CD14-positive monocyte (primary cell): ENCODE measurements around the gene AJAP1. TPM values are rescaled to one million over a fixed set of nuclear protein-coding genes. Genes with fewer than 3 reads are reported as not detected.

Experiments used
- DNase-seq, 3 donors: peaks; one replicate each; pipeline ENCODE4 v3.0.0-alpha.2; 2011 to 2022
- H2AFZ ChIP-seq: 2 replicates; pipeline ENCODE4 v1.6.0; 2012; ENCODE audit warnings: mild to moderate bottlenecking, low read depth, low read length, inconsistent platforms; ENCODE audit not compliant: insufficient read depth, poor library complexity, severe bottlenecking
- H3K27ac ChIP-seq, 2 donors: 1 replicate in 1 of 2; 2 replicates in 1 of 2; pipeline ENCODE4 v1.5.1; 2012 to 2013; ENCODE audit warnings: low read length in 2 of 2, control low read depth in 1 of 2, inconsistent platforms in 1 of 2, low read depth in 1 of 2, mild to moderate bottlenecking in 1 of 2
- H3K27me3 ChIP-seq, 2 donors: one replicate each; pipeline versions ENCODE4 v1.6.0 to v1.6.1; 2011 to 2013; ENCODE audit warnings: low read length in 2 of 2; ENCODE audit not compliant: control insufficient read depth in 2 of 2, insufficient read depth in 2 of 2
- H3K36me3 ChIP-seq, 2 donors: replicated peaks in 1 of 2; 1 replicate in 1 of 2; 2 replicates in 1 of 2; pipeline versions ENCODE4 v1.5.1 to v1.6.1; 2012 to 2013; ENCODE audit warnings: low read length in 2 of 2, control low read depth in 1 of 2, inconsistent platforms in 1 of 2, mild to moderate bottlenecking in 1 of 2; ENCODE audit not compliant: insufficient read depth in 2 of 2, control insufficient read depth in 1 of 2
- H3K4me1 ChIP-seq, 2 donors: 1 replicate in 1 of 2; 2 replicates in 1 of 2; pipeline versions ENCODE4 v1.5.1 to v1.6.1; 2012 to 2013; ENCODE audit warnings: low read length in 2 of 2, control low read depth in 1 of 2, inconsistent platforms in 1 of 2, mild to moderate bottlenecking in 1 of 2, moderate library complexity in 1 of 2; ENCODE audit not compliant: insufficient read depth in 2 of 2, control insufficient read depth in 1 of 2
- H3K4me2 ChIP-seq: replicated peaks from 2 replicates; pipeline ENCODE3; 2012; ENCODE audit warnings: low read length, moderate library complexity, mild to moderate bottlenecking; ENCODE audit not compliant: poor library complexity, severe bottlenecking; ENCODE audit errors: extremely low read depth
- H3K4me3 ChIP-seq, 3 experiments: fragments of 200-600 bp in 1 of 3; sonication (generic) in 1 of 3; replicated peaks in 1 of 3; 1 replicate in 2 of 3; 2 replicates in 1 of 3; pipeline ENCODE4 v1.5.1; 2011 to 2013; ENCODE audit warnings: low read length in 3 of 3, mild to moderate bottlenecking in 3 of 3, control low read depth in 2 of 3, low read depth in 2 of 3, inconsistent platforms in 1 of 3, moderate library complexity in 1 of 3
- H3K79me2 ChIP-seq: 2 replicates; pipeline ENCODE4 v1.6.0; 2012; ENCODE audit warnings: mild to moderate bottlenecking, control low read depth, inconsistent platforms, low read length, moderate library complexity; ENCODE audit not compliant: insufficient read depth
- H3K9ac ChIP-seq: 2 replicates; pipeline ENCODE4 v1.6.0; 2017; ENCODE audit warnings: low read length, mild to moderate bottlenecking; ENCODE audit not compliant: insufficient read depth, poor library complexity, severe bottlenecking
- H3K9me3 ChIP-seq, 2 donors: replicated peaks in 1 of 2; 1 replicate in 1 of 2; 2 replicates in 1 of 2; pipeline versions ENCODE4 v1.5.1 to v1.6.1; 2012 to 2013; ENCODE audit warnings: low read length in 2 of 2, control low read depth in 1 of 2; ENCODE audit not compliant: control insufficient read depth in 1 of 2, insufficient read depth in 1 of 2
- H4K20me1 ChIP-seq: 2 replicates; pipeline ENCODE4 v1.6.0; 2012; ENCODE audit warnings: mild to moderate bottlenecking, low read length, control low read depth, moderate library complexity; ENCODE audit not compliant: insufficient read depth
- H3K27ac Mint-ChIP-seq, 7 donors: one replicate each; pipeline ENCODE4 v1.8.0; 2020; ENCODE audit warnings: mild to moderate bottlenecking in 7 of 7, mixed read lengths in 7 of 7, moderate library complexity in 6 of 7, inconsistent platforms in 2 of 7
- H3K27me3 Mint-ChIP-seq, 3 donors: one replicate each; pipeline ENCODE4 v1.8.0; 2021 to 2022; ENCODE audit warnings: low read depth in 3 of 3, mild to moderate bottlenecking in 3 of 3, mixed read lengths in 3 of 3, moderate library complexity in 3 of 3, inconsistent platforms in 1 of 3
- H3K36me3 Mint-ChIP-seq, 2 donors: one replicate each; pipeline ENCODE4 v1.8.0; 2020; ENCODE audit warnings: mixed read lengths in 2 of 2, inconsistent platforms in 1 of 2, mild to moderate bottlenecking in 1 of 2
- H3K4me1 Mint-ChIP-seq: one replicate; pipeline ENCODE4 v1.8.0; 2020; ENCODE audit warnings: mild to moderate bottlenecking, mixed read lengths
- H3K4me3 Mint-ChIP-seq, 2 donors: one replicate each; pipeline ENCODE4 v1.8.0; 2020; ENCODE audit warnings: mild to moderate bottlenecking in 2 of 2, mixed read lengths in 2 of 2, moderate library complexity in 1 of 2
- H3K9me3 Mint-ChIP-seq, 7 donors: one replicate each; pipeline ENCODE4 v1.8.0; 2020 to 2022; ENCODE audit warnings: mixed read lengths in 7 of 7, mild to moderate bottlenecking in 6 of 7, moderate library complexity in 6 of 7, inconsistent platforms in 2 of 7
- WGBS: methylation state at CpG from one replicate; pipeline ENCODE4 v1.1.5; 2013; ENCODE audit warnings: missing lambda C conversion rate; ENCODE audit not compliant: insufficient coverage; 5-methylcytosine and 5-hydroxymethylcytosine counted together
- intact Hi-C, 2 donors: fragments of 100-400 bp; cut with micrococcal nuclease; formaldehyde crosslinking; loops; one replicate each; pipeline versions ENCODE4 v1.15.0 to v1.15.1; 2023
- polyA plus RNA-seq, 3 donors: library from polyadenylated mRNA; depleted of rRNA in 1 of 3; unstranded in 2 of 3; stranded (reverse) in 1 of 3; fragments of 300-500 nt in 2 of 3; fragments of >200 nt in 1 of 3; fragmentation: Illumina TruSeq in 2 of 3; gene quantifications; 1 replicate in 2 of 3; 2 replicates in 1 of 3; pipeline ENCODE4 v1.2.3, GENCODE V29; 2012 to 2021
- TF ChIP-seq, protein P1 (sequence below): fragments of 200-600 bp; IDR thresholded peaks from one replicate; pipeline ENCODE4 v1.8.0; 2022; ENCODE audit warnings: antibody characterized with exemption, mild to moderate bottlenecking

AJAP1 gene
- polyA plus RNA-seq, 3 donors: not detected

DNA sequence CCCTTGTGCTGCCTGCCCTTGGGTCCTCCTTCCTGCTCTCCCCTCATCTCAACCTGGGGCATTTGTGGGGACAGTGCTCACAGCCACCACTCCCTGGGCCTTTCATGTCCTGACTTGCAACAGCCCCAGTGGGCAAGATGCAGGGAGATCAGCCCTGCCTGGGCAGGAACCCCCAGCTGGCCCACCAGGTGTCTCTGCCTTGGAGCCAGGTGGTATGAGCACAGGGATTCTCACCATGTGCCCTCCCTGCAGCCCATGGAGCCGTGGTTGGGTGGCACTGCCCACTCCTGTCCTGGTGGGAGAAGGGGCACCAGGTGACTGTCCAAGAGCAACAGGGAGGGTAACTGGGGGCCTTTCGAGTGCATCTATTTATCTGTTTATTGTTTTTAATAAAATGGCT is 100.4 kb downstream of the AJAP1 start:
- Histone ChIP-seq H3K36me3 (no peaks in the 10 kb centered on the region), H3K4me3 (no peak overlapping the region), H3K79me2 (no peaks in the 10 kb centered on the region), H3K4me2 (no peak overlapping the region), H4K20me1 (no peaks in the 10 kb centered on the region), H2AFZ (no peak overlapping the region), H3K9ac (no peak overlapping the region), H3K27ac (no peak overlapping the region), H3K4me1 (no peaks in the 10 kb centered on the region), H3K27me3 (no peaks in the 10 kb centered on the region), H3K9me3 (peaks cover 30 to 41% of the 10 kb centered on the region in 2 donors)
- TF ChIP-seq, protein P1, sequence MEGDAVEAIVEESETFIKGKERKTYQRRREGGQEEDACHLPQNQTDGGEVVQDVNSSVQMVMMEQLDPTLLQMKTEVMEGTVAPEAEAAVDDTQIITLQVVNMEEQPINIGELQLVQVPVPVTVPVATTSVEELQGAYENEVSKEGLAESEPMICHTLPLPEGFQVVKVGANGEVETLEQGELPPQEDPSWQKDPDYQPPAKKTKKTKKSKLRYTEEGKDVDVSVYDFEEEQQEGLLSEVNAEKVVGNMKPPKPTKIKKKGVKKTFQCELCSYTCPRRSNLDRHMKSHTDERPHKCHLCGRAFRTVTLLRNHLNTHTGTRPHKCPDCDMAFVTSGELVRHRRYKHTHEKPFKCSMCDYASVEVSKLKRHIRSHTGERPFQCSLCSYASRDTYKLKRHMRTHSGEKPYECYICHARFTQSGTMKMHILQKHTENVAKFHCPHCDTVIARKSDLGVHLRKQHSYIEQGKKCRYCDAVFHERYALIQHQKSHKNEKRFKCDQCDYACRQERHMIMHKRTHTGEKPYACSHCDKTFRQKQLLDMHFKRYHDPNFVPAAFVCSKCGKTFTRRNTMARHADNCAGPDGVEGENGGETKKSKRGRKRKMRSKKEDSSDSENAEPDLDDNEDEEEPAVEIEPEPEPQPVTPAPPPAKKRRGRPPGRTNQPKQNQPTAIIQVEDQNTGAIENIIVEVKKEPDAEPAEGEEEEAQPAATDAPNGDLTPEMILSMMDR: no peak
- 80% methylated on average over 1 of the region's 2 CpGs for WGBS
- Mint-ChIP-seq H3K9me3 (peaks cover 15 to 28% (median 21%) of the 10 kb centered on the region in 7 donors), H3K27ac (no peak overlapping the region), H3K4me3 (no peak overlapping the region), H3K36me3 (no peaks in the 10 kb centered on the region), H3K27me3 (peaks cover 3 to 7% (median 6%) of the 10 kb centered on the region in 3 donors), H3K4me1 (no peaks in the 10 kb centered on the region)
- intact Hi-C loops: no loop called here
- no peak for DNase-seq

DNA sequence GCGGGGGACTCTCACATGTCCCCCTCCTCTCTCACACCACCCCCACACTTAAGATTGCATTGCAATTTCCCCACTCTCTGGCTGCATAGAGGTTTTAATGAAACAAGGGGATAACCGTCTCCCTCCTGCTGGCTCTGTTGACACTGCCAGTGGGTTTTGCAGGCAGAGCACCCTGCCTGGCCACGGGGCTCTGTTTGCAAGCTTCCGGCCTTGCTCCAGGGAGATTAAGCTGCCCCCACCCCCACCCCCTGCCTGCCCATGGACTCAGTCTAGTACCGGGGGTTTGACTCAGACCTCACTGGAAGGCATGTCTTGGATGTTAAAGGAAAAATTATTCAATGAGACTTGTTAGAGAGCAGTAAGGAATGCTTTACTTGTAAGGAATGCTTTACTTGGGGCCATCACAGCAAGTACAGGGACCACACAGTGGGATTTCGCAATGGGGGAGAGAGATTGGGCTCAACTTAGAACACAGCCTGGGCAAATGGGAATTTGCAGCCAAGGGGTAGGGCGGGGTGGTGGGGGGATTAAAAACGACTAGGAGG is 101.0 kb downstream of the AJAP1 start:
- intact Hi-C loops: no loop called here
- Histone ChIP-seq H3K4me2 (no peak overlapping the region), H2AFZ (no peak overlapping the region), H3K36me3 (no peaks in the 10 kb centered on the region), H3K27ac (no peak overlapping the region), H3K9ac (no peak overlapping the region), H3K79me2 (no peaks in the 10 kb centered on the region), H3K4me1 (no peaks in the 10 kb centered on the region), H3K9me3 (peaks cover 30 to 41% of the 10 kb centered on the region in 2 donors), H3K4me3 (no peak overlapping the region), H4K20me1 (no peaks in the 10 kb centered on the region), H3K27me3 (no peaks in the 10 kb centered on the region)
- no peak for DNase-seq
- Mint-ChIP-seq H3K4me1 (peaks cover 2% of the 10 kb centered on the region), H3K36me3 (no peaks in the 10 kb centered on the region), H3K27ac (no peak overlapping the region), H3K27me3 (peaks cover 3 to 8% (median 3%) of the 10 kb centered on the region in 3 donors), H3K4me3 (no peak overlapping the region), H3K9me3 (peaks cover 15 to 28% (median 23%) of the 10 kb centered on the region in 7 donors)
- TF ChIP-seq, protein P1: no peak
- 21% methylated on average over 6 of the region's 8 CpGs for WGBS
